ENCODE measurements around the gene PDE4B. TPM values are rescaled to one million over a fixed set of nuclear protein-coding genes. Genes with fewer than 3 reads are reported as not detected.

PDE4B gene
- polyA plus RNA-seq, 2 of the 4 experiments (the other 2 are of a cell fraction): 20.2 to 56.8 TPM

- ChIA-PET CTCF (interaction anchor here (1.9 kb wide), 1 partner anchor 168 kb away, joined by 7 read pairs; no protein-coding TSS in a partner anchor), POLR2A (no interaction called here)
- Histone ChIP-seq H3K4me3 (no peak overlapping the region), H3K9me3 (no peaks in the 10 kb centered on the region), H3K4me1 (peaks cover 67% of the 10 kb centered on the region), H3K4me2 (peak overlapping the region; percentile 48; the same call in 2 of the 3 replicates), H3K27ac (peak overlapping the region; percentile 75 to 80)
- DNase-seq (ENCODE audit: low read depth in 1 of 2, low spot score in 1 of 2): no peak
- WGBS (ENCODE audit: missing lambda C conversion rate): 49% methylated on average over 7 of the region's 7 CpGs
- TF ChIP-seq ESRRA (IDR thresholded peaks at IDR 0.05; ENCODE audit: borderline replicate concordance, low read length) (no peak), CHD2 (IDR thresholded peaks at IDR 0.05; ENCODE audit: low read length, partially characterized antibody) (no peak), CTCF (IDR thresholded peaks at IDR 0.05) (no peak), FOSL2 (IDR thresholded peaks at IDR 0.05) (no peak), FOSL2 (CRISPR knock-in tag; IDR thresholded peaks at IDR 0.05) (no peak), CHD4 (IDR thresholded peaks at IDR 0.05; ENCODE audit: borderline replicate concordance) (no peak), TP53 (CRISPR knock-in tag; IDR thresholded peaks at IDR 0.05) (no peak), ELK1 (IDR thresholded peaks at IDR 0.05; ENCODE audit: low read depth, low read length) (no peak), HOXA7 (CRISPR knock-in tag; IDR thresholded peaks at IDR 0.05) (no peak), HOXB13 (CRISPR knock-in tag; IDR thresholded peaks at IDR 0.05; ENCODE audit: low read depth) (no peak), REST (IDR thresholded peaks at IDR 0.05) (no peak), CBX8 (IDR thresholded peaks at IDR 0.05) (no peak), PBX3 (IDR thresholded peaks at IDR 0.05) (no peak), FOXS1 (CRISPR knock-in tag; IDR thresholded peaks at IDR 0.05) (no peak), BCL3 (IDR thresholded peaks at IDR 0.05) (no peak)
- ATAC-seq: peak in 1 of 2 experiments; percentile 13; a peak in 1 of 6 replicates
- no peak for FAIRE-seq
Measured at GRCh38 chr1:66278260-66279021, 485.7 kb downstream of the PDE4B start.

- H3K27ac ChIP-seq: peak overlapping the region; percentile 60 to 77
- TF ChIP-seq NR3C1 (IDR thresholded peaks at IDR 0.05) (no peak), MAFK (IDR thresholded peaks at IDR 0.05; ENCODE audit: partially characterized antibody) (no peak), MAX (IDR thresholded peaks at IDR 0.05) (no peak), ELK1 (IDR thresholded peaks at IDR 0.05; ENCODE audit: low read depth, low read length) (no peak), CBX2 (IDR thresholded peaks at IDR 0.05; ENCODE audit: borderline replicate concordance, low read depth) (no peak), BHLHE40 (IDR thresholded peaks at IDR 0.05; ENCODE audit: low read depth, low read length) (no peak), ATOH8 (CRISPR knock-in tag; IDR thresholded peaks at IDR 0.05; ENCODE audit: low read depth) (no peak), HDAC2 (IDR thresholded peaks at IDR 0.05) (no peak), HOXA7 (CRISPR knock-in tag; IDR thresholded peaks at IDR 0.05) (no peak), HOXB5 (CRISPR knock-in tag; IDR thresholded peaks at IDR 0.05) (no peak), MYC (IDR thresholded peaks at IDR 0.05; ENCODE audit: borderline replicate concordance, low read length) (no peak), FOXS1 (CRISPR knock-in tag; IDR thresholded peaks at IDR 0.05) (no peak), CEBPB (IDR thresholded peaks at IDR 0.05) (no peak)
Measured at GRCh38 chr1:66281808-66282207, 489.1 kb downstream of the PDE4B start.

More at GRCh38 chr1:66281808-66282207, 489.1 kb downstream of the PDE4B start:
- no peak for ATAC-seq
- 95% methylated on average over 3 of the region's 3 CpGs for WGBS (ENCODE audit: missing lambda C conversion rate)
- Histone ChIP-seq H3K9me3 (no peaks in the 10 kb centered on the region), H3K4me1 (peaks cover 61% of the 10 kb centered on the region), H3K4me3 (no peak overlapping the region), H3K4me2 (peak overlapping the region; percentile 53)
- DNase-seq (ENCODE audit: low read depth in 1 of 2, low spot score in 1 of 2): no peak
- POLR2A ChIA-PET: no interaction called here
- CTCF ChIA-PET: interaction anchor here (1.2 to 2.1 kb wide), 5 partner anchors 9 to 165 kb away, joined by 3 to 6 read pairs (median 4); no protein-coding TSS in a partner anchor
- FAIRE-seq: no peak

All from A549 (cell line).